Measurements from ENCODE around the gene POC1B.

DNA sequence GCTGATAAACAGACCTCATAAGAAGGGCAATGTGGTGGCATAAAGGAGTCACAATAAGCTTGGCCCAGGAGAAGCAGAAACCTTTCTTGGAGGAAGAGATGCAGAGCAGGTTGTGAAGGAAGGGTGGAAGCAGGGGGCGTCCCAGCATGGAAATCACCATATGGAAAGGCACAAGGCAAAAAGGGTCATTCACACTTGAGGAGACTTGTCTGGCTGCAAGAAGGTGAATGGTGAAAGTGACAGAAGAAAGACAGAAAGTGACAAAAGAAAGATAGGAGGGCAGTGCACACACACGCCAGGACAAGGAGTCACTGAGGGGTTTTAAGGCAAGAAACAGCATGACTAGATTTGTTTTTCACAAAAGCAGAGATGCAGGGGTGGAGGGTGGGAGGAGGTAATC, 39.6 kb downstream of the POC1B start:
- no peak for TF ChIP-seq POLR2A (IDR thresholded peaks at IDR 0.05)
- TF ChIP-seq, protein P1, sequence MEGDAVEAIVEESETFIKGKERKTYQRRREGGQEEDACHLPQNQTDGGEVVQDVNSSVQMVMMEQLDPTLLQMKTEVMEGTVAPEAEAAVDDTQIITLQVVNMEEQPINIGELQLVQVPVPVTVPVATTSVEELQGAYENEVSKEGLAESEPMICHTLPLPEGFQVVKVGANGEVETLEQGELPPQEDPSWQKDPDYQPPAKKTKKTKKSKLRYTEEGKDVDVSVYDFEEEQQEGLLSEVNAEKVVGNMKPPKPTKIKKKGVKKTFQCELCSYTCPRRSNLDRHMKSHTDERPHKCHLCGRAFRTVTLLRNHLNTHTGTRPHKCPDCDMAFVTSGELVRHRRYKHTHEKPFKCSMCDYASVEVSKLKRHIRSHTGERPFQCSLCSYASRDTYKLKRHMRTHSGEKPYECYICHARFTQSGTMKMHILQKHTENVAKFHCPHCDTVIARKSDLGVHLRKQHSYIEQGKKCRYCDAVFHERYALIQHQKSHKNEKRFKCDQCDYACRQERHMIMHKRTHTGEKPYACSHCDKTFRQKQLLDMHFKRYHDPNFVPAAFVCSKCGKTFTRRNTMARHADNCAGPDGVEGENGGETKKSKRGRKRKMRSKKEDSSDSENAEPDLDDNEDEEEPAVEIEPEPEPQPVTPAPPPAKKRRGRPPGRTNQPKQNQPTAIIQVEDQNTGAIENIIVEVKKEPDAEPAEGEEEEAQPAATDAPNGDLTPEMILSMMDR (IDR thresholded peaks at IDR 0.05), result no peak
